ENCODE data around the gene RPS6KA1. TPM values are rescaled to one million over a fixed set of nuclear protein-coding genes. Genes with fewer than 3 reads are reported as not detected.

RPS6KA1 gene
- total RNA-seq, 1 experiment from 2014 or later = 65.5 TPM

GRCh38 chr1:26570287-26570686 is 40.7 kb downstream of the RPS6KA1 start (continued):
- TF ChIP-seq FOXP4 (CRISPR knock-in tag; IDR thresholded peaks at IDR 0.05) (no peak), EMX1 (CRISPR knock-in tag; IDR thresholded peaks at IDR 0.05) (no peak), GRHL2 (CRISPR knock-in tag; IDR thresholded peaks at IDR 0.05; ENCODE audit: insufficient replicate concordance, severe bottlenecking) (no peak), ESRRA (CRISPR knock-in tag; IDR thresholded peaks at IDR 0.05; ENCODE audit: borderline replicate concordance) (no peak), CBFB (CRISPR knock-in tag; IDR thresholded peaks at IDR 0.05; ENCODE audit: low read depth) (no peak), NFE2L1 (CRISPR knock-in tag; IDR thresholded peaks at IDR 0.05) (no peak)

DNA sequence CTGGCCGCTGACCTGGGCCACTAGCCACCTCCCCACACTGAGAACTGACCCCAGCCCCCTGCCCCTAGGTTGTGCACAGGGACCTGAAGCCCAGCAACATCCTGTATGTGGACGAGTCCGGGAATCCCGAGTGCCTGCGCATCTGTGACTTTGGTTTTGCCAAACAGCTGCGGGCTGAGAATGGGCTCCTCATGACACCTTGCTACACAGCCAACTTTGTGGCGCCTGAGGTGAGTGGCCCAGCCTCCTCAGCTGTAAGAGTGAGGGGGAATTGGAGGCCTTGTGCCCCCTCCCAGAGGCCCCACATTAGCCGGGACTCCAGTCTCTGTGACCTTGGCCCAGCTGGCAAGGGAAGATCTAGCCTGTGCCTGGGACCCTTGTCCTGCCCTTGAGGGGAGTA is 41.8 kb downstream of the RPS6KA1 start:
- H3K27ac Mint-ChIP-seq = no peak overlapping the region
- ATAC-seq = no peak
- H3K9me3 Mint-ChIP-seq = no peaks in the 10 kb centered on the region

DNA sequence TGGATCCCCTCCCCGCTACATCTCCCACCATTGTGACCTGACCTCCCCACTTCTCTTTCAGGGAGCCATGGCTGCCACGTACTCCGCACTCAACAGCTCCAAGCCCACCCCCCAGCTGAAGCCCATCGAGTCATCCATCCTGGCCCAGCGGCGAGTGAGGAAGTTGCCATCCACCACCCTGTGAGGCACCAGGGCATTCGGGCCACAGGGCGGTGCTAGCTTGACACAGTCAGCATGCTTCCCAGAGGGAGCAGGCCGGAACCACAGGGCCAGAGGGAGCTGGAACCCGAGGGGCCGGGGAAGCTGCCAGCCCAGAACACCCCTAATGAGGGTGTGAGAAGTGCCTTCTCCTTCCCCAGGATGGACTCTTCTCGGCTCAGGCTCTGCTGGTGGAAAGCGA is 44.5 kb downstream of the RPS6KA1 start:
- no peak for ATAC-seq
- no peaks in the 10 kb centered on the region for H3K4me1 Mint-ChIP-seq
- CTCF ChIA-PET = interaction anchor here (0.6 to 2.5 kb wide), 6 partner anchors 10 to 384 kb away, joined by 3 to 8 read pairs (median 4); no protein-coding TSS in a partner anchor

More for the DNA sequence above, 41.8 kb downstream of the RPS6KA1 start:
- no peak for DNase-seq (ENCODE audit: low spot score)
- H3K4me3 Mint-ChIP-seq = no peak overlapping the region
- peaks cover 28% of the 10 kb centered on the region for H3K36me3 Mint-ChIP-seq
- no peaks in the 10 kb centered on the region for H3K4me1 Mint-ChIP-seq
- ChIA-PET POLR2A (no interaction called here), CTCF (interaction anchor here (2.1 kb wide), 1 partner anchor 33 kb away, joined by 7 read pairs; no protein-coding TSS in a partner anchor)
- TF ChIP-seq SMAD4 (CRISPR knock-in tag; IDR thresholded peaks at IDR 0.05) (no peak), ATF1 (CRISPR knock-in tag; IDR thresholded peaks at IDR 0.05) (no peak), HMGA2 (CRISPR knock-in tag; IDR thresholded peaks at IDR 0.05) (no peak), ZNF317 (CRISPR knock-in tag; IDR thresholded peaks at IDR 0.05; ENCODE audit: borderline replicate concordance, low read depth) (no peak), CBFB (CRISPR knock-in tag; IDR thresholded peaks at IDR 0.05; ENCODE audit: low read depth) (no peak), JAZF1 (CRISPR knock-in tag; IDR thresholded peaks at IDR 0.05) (no peak), ZNF671 (CRISPR knock-in tag; IDR thresholded peaks at IDR 0.05) (no peak), MLX (CRISPR knock-in tag; IDR thresholded peaks at IDR 0.05) (no peak), ZBTB21 (CRISPR knock-in tag; IDR thresholded peaks at IDR 0.05; ENCODE audit: borderline replicate concordance) (no peak), TEAD1 (CRISPR knock-in tag; IDR thresholded peaks at IDR 0.05) (no peak), TEAD4 (CRISPR knock-in tag; IDR thresholded peaks at IDR 0.05) (no peak), ZNF396 (CRISPR knock-in tag; IDR thresholded peaks at IDR 0.05; ENCODE audit: borderline replicate concordance) (no peak), ESRRA (CRISPR knock-in tag; IDR thresholded peaks at IDR 0.05; ENCODE audit: borderline replicate concordance) (no peak), SMAD3 (CRISPR knock-in tag; IDR thresholded peaks at IDR 0.05; ENCODE audit: borderline replicate concordance) (no peak), NFYB (CRISPR knock-in tag; conservative IDR thresholded peaks at IDR 0.05; ENCODE audit: low read depth) (no peak)
- TF ChIP-seq, protein P1, sequence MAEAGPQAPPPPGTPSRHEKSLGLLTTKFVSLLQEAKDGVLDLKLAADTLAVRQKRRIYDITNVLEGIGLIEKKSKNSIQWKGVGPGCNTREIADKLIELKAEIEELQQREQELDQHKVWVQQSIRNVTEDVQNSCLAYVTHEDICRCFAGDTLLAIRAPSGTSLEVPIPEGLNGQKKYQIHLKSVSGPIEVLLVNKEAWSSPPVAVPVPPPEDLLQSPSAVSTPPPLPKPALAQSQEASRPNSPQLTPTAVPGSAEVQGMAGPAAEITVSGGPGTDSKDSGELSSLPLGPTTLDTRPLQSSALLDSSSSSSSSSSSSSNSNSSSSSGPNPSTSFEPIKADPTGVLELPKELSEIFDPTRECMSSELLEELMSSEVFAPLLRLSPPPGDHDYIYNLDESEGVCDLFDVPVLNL (CRISPR knock-in tag; IDR thresholded peaks at IDR 0.05; ENCODE audit: borderline replicate concordance, low read depth) = no peak
- H3K27me3 Mint-ChIP-seq (ENCODE audit: low read depth) = no peaks in the 10 kb centered on the region

More for the DNA sequence above, 44.5 kb downstream of the RPS6KA1 start:
- TF ChIP-seq ZNF281 (CRISPR knock-in tag; IDR thresholded peaks at IDR 0.05) = no peak
- Mint-ChIP-seq H3K27me3 (ENCODE audit: low read depth) (no peaks in the 10 kb centered on the region), H3K36me3 (peaks cover 27% of the 10 kb centered on the region), H3K4me3 (no peak overlapping the region), H3K27ac (no peak overlapping the region), H3K9me3 (no peaks in the 10 kb centered on the region)
- POLR2A ChIA-PET = no interaction called here
- no peak for DNase-seq (ENCODE audit: low spot score)

Measured in WTC11 (cell line).